GM23248 (cell line): ENCODE results near the gene POLN. TPM values are rescaled to one million over a fixed set of nuclear protein-coding genes. Genes with fewer than 3 reads are reported as not detected.

Experiments used
- DNase-seq: peaks from one replicate; pipeline ENCODE4 v3.0.0-alpha.2; 2015
- H2AFZ ChIP-seq: fragments of 200-600 bp; sonication (generic); 2 replicates; pipeline ENCODE4 v1.6.1; 2016; ENCODE audit warnings: antibody characterized with exemption
- H3F3A ChIP-seq: fragments of 200-600 bp; sonication (generic); 2 replicates; pipeline ENCODE4 v1.6.1; 2016; ENCODE audit warnings: mild to moderate bottlenecking, antibody characterized with exemption, mixed run types; ENCODE audit not compliant: insufficient read depth
- H3K27ac ChIP-seq: fragments of 200-600 bp; sonication (generic); 2 replicates; pipeline ENCODE4 v1.5.1; 2016; ENCODE audit warnings: mild to moderate bottlenecking
- H3K27me3 ChIP-seq: fragments of 200-600 bp; sonication (generic); replicated peaks from 2 replicates; pipeline ENCODE4 v1.6.1; 2016; ENCODE audit warnings: mild to moderate bottlenecking; ENCODE audit not compliant: insufficient read depth
- H3K36me3 ChIP-seq: fragments of 200-600 bp; sonication (generic); 2 replicates; pipeline ENCODE4 v1.6.1; 2016; ENCODE audit warnings: low read depth, mild to moderate bottlenecking
- H3K4me1 ChIP-seq: fragments of 200-600 bp; sonication (generic); 2 replicates; pipeline ENCODE4 v1.6.1; 2016; ENCODE audit warnings: mild to moderate bottlenecking; ENCODE audit not compliant: insufficient read depth
- H3K4me2 ChIP-seq: fragments of 200-600 bp; sonication (generic); one replicate; pipeline ENCODE4 v1.6.1; 2016; ENCODE audit warnings: mild to moderate bottlenecking; ENCODE audit not compliant: unreplicated experiment
- H3K4me3 ChIP-seq: fragments of 200-600 bp; sonication (generic); 2 replicates; pipeline ENCODE4 v1.5.1; 2016; ENCODE audit warnings: mild to moderate bottlenecking
- H3K79me2 ChIP-seq: fragments of 200-600 bp; sonication (generic); 2 replicates; pipeline ENCODE4 v1.6.1; 2016; ENCODE audit warnings: mild to moderate bottlenecking; ENCODE audit not compliant: insufficient read depth
- H3K9ac ChIP-seq: fragments of 200-600 bp; sonication (generic); 2 replicates; pipeline ENCODE4 v1.6.1; 2016; ENCODE audit warnings: mild to moderate bottlenecking
- H3K9me2 ChIP-seq: fragments of 200-600 bp; sonication (generic); 2 replicates; pipeline ENCODE4 v1.6.1; 2016; ENCODE audit warnings: mixed run types, mild to moderate bottlenecking, moderate library complexity; ENCODE audit not compliant: insufficient read depth
- H3K9me3 ChIP-seq: fragments of 200-600 bp; sonication (generic); one replicate; pipeline ENCODE4 v1.6.1; 2017; ENCODE audit warnings: low read depth
- H4K20me1 ChIP-seq: fragments of 200-600 bp; sonication (generic); 2 replicates; pipeline ENCODE4 v1.6.0; 2016; ENCODE audit not compliant: insufficient read depth
- EZH2 ChIP-seq: fragments of 200-600 bp; sonication (generic); IDR thresholded peaks from 2 replicates; pipeline ENCODE4 v1.6.1; 2018; ENCODE audit warnings: antibody characterized with exemption, mild to moderate bottlenecking; ENCODE audit not compliant: insufficient read depth, poor library complexity, severe bottlenecking
- EZH2phosphoT487 ChIP-seq: fragments of 200-600 bp; sonication (generic); IDR thresholded peaks from 2 replicates; pipeline ENCODE4 v1.6.1; 2018; ENCODE audit warnings: antibody characterized with exemption, moderate library complexity, mild to moderate bottlenecking, low read depth; ENCODE audit not compliant: insufficient read depth
- WGBS, 2 experiments: methylation state at CpG; one replicate each; pipeline ENCODE4 v1.1.6; 2015 to 2017; ENCODE audit warnings: low lambda C conversion rate in 2 of 2, low coverage in 1 of 2; ENCODE audit errors: missing lambda C conversion rate in 2 of 2; 5-methylcytosine and 5-hydroxymethylcytosine counted together
- in situ Hi-C: fragments of 300-500 bp; cut with MboI; formaldehyde crosslinking; loops from 2 replicates; pipeline ENCODE4 v1.15.0; 2020
- polyA plus RNA-seq: library from polyadenylated mRNA; unstranded; fragments of >200 nt; fragmentation: Nextera tagmentation; extraction: Ambion mirVana; gene quantifications from 2 replicates; pipeline ENCODE4 v1.2.1, GENCODE V29; 2016
- total RNA-seq: library from RNA; depleted of rRNA; stranded (reverse); fragments of >200 nt; shearing (Covaris generic); gene quantifications from 2 replicates; pipeline ENCODE4 v1.2.3, GENCODE V29; 2014

The POLN gene
- total and polyA plus RNA-seq, 2 experiments from 2014 or later, result 1.6 to 3.9 TPM

GRCh38 chr4:2126309-2127043 is 115.4 kb downstream of the POLN start:
- Histone ChIP-seq H3K9ac (no peak overlapping the region), H4K20me1 (no peaks in the 10 kb centered on the region), H3K9me3 (no peaks in the 10 kb centered on the region), H3K27ac (no peak overlapping the region), H3K27me3 (no peaks in the 10 kb centered on the region), H3K4me2 (no peak overlapping the region), H3K4me1 (no peaks in the 10 kb centered on the region), H2AFZ (no peak overlapping the region), H3K36me3 (no peaks in the 10 kb centered on the region), H3K9me2 (no peaks in the 10 kb centered on the region), H3K4me3 (no peak overlapping the region), H3K79me2 (no peaks in the 10 kb centered on the region), H3F3A (no peaks in the 10 kb centered on the region)
- TF ChIP-seq EZH2phosphoT487 (no peak), EZH2 (no peak)
- in situ Hi-C loops, result no loop called here
- DNase-seq, result no peak
- 86 to 88% methylated on average over 16 to 24 of the region's 24 CpGs for WGBS, 2 experiments

GRCh38 chr4:2125831-2126230 is 116.1 kb downstream of the POLN start:
- Histone ChIP-seq H3K4me3 (no peak overlapping the region), H3K4me1 (no peaks in the 10 kb centered on the region), H3K9me2 (no peaks in the 10 kb centered on the region), H3K4me2 (no peak overlapping the region), H3F3A (no peaks in the 10 kb centered on the region), H3K9ac (no peak overlapping the region), H3K27ac (no peak overlapping the region), H3K79me2 (no peaks in the 10 kb centered on the region), H3K36me3 (no peaks in the 10 kb centered on the region), H4K20me1 (no peaks in the 10 kb centered on the region), H3K27me3 (no peaks in the 10 kb centered on the region), H3K9me3 (no peaks in the 10 kb centered on the region), H2AFZ (no peak overlapping the region)
- 84 to 85% methylated on average over 6 of the region's 6 CpGs for WGBS, 2 experiments
- TF ChIP-seq EZH2phosphoT487 (no peak), EZH2 (no peak)
- no peak for DNase-seq
- in situ Hi-C loops, result no loop called here

DNA sequence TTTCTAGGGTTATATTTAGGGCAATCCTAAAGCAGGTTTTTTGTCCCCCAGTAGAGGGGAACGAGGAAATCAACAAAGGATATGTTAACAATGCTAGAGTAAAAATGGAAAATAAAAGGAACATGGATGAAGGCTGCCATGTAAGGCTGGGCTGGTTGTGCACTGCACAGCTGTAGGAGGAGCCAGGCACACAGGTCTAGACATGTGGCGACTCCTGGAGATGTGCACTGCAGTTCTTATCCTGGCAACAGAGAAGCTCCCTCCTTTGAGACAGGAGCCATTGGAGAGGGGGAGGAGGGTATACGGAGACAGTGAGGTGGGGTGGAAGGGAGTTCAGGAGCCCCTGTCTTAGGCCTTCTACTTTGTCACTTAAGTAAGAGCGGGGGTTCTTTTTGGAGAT is 116.9 kb downstream of the POLN start:
- H3K9me2 ChIP-seq, result no peaks in the 10 kb centered on the region
- TF ChIP-seq EZH2phosphoT487 (no peak), EZH2 (no peak)
- H3K27ac ChIP-seq, result no peak overlapping the region
- no peak overlapping the region for H3K4me3 ChIP-seq
- no peaks in the 10 kb centered on the region for H3K79me2 ChIP-seq
- H4K20me1 ChIP-seq, result no peaks in the 10 kb centered on the region
- H3K36me3 ChIP-seq, result no peaks in the 10 kb centered on the region
- no peaks in the 10 kb centered on the region for H3K27me3 ChIP-seq
- no peak overlapping the region for H3K9ac ChIP-seq
- H3K4me2 ChIP-seq, result no peak overlapping the region
- H2AFZ ChIP-seq, result no peak overlapping the region
- no peaks in the 10 kb centered on the region for H3K9me3 ChIP-seq
- H3F3A ChIP-seq, result no peaks in the 10 kb centered on the region
- no peak for DNase-seq
- no peaks in the 10 kb centered on the region for H3K4me1 ChIP-seq
- WGBS, 2 experiments, result 96 to 97% methylated on average over 4 of the region's 4 CpGs
- in situ Hi-C loops, result no loop called here

DNA sequence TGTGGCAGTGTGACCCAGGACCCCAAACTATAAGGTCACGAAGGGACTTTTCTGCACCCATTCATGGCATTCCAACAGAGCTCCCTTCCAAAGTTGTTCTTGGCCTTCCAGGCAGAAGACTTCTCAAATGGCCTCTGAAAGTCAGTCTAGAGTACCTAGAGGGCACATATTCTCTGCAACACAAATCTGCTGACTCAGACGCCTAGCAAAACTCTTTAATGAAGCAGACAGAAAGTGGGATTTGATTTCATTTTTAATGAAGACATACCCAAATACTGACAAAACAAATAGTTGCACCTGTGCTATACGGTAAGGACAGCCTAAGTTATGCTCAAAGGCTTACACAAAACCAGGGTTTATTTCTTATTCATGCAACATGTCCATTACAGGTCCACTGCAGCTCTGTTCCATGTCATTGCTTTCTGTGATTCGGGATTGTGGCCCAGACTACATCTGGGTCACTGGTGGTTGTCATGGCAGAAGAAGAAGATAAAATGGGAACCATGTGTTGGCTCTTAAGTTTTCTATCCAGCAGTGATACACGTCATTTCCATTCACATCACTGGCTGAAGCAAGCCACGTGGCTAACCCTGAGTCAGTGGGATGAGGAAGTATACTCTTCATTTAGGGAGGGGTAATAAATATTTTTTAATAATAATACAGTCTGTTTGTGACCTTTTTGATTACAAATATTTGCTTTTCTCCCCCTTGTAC is 125.1 kb downstream of the POLN start:
- H3K27me3 ChIP-seq, result no peaks in the 10 kb centered on the region
- H3K9me3 ChIP-seq, result no peaks in the 10 kb centered on the region
- no peak overlapping the region for H3K4me2 ChIP-seq
- H3K36me3 ChIP-seq, result no peaks in the 10 kb centered on the region
- no peaks in the 10 kb centered on the region for H3K4me1 ChIP-seq
- H4K20me1 ChIP-seq, result no peaks in the 10 kb centered on the region
- no peak overlapping the region for H3K27ac ChIP-seq
- H3K9me2 ChIP-seq, result no peaks in the 10 kb centered on the region
- WGBS, 2 experiments, result 43 to 46% methylated on average over 6 of the region's 6 CpGs
- no peak overlapping the region for H3K9ac ChIP-seq
- DNase-seq, result peak; percentile 22
- no peak overlapping the region for H2AFZ ChIP-seq
- no peaks in the 10 kb centered on the region for H3K79me2 ChIP-seq
- in situ Hi-C loops, result no loop called here
- H3K4me3 ChIP-seq, result no peak overlapping the region
- no peaks in the 10 kb centered on the region for H3F3A ChIP-seq
- TF ChIP-seq EZH2, result no peak
